GM12801 (cell line): ENCODE data around the gene IGF2BP3.

Experiments used
- TF ChIP-seq, protein P1 (sequence below): IDR thresholded peaks from one replicate; pipeline ENCODE4 v1.5.1; 2011; ENCODE audit warnings: control low read depth; ENCODE audit not compliant: insufficient read length; ENCODE audit errors: extremely low read depth

IGF2BP3 gene

DNA sequence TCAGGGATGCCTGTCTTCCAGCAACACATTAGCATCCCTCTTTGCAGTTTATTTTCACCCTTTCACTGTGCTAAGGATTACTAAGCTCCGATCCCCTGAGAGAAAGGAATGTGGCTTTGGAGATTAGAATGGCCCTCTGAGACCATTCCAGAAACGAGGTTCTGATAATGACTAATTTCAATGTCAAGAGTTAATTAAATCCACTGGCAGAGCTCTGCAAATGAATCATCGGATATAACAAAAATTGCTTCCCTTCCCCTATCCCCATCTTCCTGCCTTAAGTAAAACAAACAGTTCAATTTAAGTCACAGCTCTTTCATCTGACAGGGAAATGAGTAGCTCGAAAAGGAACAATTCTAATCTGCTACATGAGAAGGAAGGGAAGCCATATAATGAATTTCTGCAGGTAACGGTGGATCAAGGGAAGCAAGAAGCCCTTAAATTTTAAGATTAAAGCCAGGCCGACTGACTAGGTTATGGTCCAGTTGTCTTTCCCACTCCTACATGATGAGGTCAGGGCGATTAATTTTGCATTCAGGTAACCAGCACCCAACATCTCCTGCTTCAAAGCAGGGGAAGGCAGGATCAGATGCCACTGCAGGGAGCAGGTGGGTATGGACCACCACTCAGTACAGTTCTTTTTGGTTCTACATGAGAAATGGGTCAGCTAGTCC is 120.7 kb downstream of the IGF2BP3 start:
- TF ChIP-seq, protein P1, sequence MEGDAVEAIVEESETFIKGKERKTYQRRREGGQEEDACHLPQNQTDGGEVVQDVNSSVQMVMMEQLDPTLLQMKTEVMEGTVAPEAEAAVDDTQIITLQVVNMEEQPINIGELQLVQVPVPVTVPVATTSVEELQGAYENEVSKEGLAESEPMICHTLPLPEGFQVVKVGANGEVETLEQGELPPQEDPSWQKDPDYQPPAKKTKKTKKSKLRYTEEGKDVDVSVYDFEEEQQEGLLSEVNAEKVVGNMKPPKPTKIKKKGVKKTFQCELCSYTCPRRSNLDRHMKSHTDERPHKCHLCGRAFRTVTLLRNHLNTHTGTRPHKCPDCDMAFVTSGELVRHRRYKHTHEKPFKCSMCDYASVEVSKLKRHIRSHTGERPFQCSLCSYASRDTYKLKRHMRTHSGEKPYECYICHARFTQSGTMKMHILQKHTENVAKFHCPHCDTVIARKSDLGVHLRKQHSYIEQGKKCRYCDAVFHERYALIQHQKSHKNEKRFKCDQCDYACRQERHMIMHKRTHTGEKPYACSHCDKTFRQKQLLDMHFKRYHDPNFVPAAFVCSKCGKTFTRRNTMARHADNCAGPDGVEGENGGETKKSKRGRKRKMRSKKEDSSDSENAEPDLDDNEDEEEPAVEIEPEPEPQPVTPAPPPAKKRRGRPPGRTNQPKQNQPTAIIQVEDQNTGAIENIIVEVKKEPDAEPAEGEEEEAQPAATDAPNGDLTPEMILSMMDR, result no peak

DNA sequence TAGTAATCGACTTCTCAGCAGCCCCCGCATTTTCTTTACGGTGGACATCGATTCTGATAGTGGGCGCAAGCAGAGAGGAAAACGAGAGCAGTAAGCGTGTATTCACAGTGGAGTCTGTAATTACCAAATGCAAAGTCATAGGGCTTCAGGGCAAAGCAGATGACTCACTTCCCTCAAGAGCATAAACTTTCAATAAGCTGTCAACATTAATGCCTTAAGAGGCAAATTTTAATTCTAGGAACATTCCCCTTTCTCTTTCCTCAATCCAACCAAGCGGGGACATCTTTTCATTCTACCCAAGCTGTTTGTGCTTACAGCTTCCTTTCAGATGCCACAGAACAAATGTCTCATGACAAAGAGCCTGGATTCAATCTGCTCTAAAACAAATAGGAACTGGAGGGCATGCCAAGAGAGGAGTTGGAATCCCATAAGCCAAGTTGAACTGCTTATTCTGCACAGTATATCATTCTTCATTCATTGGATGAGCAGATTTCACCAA is 122.6 kb downstream of the IGF2BP3 start:
- TF ChIP-seq, protein P1, result no peak

DNA sequence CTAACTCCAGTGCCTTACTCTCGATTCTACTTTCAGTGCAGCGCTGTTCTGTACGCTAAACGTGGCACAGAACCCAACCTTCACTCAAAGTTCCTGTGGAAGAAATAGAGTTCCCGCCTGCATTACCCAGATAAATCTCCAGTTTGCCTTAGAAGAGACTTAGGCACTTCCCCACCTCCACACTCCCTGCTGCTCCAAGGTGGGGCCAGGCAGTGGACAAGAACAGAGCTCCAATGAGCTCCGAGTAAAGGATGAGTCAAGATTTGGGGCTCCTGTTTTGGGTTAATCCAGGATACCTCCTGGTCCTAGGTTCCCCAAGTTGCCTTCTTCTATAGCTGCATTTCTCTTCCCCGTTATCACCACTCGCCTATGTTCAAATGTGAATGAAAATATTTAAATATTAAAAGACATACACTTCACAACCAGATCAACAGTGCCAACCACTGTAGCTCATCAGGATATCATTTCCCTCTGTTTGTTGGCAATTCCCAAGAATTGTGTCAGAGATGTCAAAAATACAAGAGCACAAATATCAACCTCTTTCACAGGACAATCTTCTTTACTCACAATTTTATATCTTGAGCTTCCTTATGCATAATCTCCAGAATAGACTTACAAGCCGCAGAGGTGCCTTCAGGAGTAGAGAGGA is 123.1 kb downstream of the IGF2BP3 start:
- TF ChIP-seq, protein P1, result no peak

DNA sequence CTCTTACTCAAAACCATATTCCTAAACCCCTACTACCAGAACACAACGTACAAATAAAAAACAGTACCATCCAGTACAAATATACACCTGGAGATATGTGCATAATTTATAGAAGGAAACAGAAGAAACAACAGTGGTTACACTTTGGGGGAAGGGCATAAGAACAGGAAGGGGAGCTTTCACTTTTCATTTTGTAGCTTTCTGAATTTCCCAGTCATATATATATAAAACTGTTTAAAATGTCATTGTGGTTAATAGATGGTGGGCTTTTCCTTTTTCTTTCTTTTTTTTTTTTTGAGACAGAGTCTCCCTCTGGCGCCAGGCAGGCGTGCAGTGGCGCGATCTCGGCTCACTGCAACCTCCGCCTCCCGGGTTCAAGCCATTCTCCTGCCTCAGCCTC is 124.0 kb downstream of the IGF2BP3 start:
- TF ChIP-seq, protein P1, result no peak

DNA sequence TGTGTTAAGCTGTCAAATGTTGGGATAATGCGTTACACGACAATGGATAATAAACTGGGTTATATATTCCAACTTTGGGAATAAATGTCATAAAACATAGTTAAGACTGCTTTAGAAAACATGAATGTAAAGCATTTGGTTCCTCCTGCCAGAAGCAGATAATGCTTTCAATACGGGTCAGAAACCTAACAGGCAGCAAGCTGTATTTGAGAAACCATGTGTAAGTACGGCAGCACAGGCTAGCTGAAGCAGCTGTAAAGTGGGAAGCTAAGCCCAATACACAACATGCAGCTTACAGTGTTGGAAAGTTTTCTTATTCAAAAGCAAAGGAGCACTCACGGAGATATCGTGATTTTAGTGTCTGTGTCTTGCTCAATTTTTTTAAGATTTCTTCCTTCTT is 124.7 kb downstream of the IGF2BP3 start:
- TF ChIP-seq, protein P1, result no peak

DNA sequence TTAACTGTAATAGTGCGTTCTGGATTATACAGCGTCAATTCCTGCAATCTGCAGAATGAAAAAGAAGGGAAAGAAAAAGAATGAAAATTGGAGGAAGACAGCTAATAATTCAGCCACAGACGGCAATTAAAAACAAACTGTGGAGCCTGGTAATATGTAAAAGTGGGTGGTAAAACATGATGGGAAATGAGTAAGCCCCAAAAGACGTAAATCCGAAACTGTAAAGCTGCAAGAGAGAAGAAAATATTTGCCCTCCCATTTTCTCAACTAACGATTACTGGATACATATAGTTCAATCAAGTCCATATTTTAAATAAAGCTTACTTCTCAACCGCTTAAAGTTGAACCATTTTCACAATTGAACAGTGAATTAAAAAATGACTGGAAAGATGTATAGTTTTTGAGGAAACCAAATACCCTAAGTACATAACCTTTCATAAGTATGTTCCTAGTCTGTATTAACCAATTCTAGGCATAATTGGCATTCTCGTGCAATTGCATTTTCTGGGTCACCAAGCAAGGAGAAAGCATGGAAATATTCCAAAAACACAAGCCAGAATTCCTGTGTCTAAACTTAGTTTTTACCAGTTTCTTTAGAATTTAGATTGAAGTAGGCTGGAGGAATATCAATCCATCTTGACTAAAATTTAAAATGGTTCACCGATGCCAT is 126.3 kb downstream of the IGF2BP3 start:
- TF ChIP-seq, protein P1, result no peak

DNA sequence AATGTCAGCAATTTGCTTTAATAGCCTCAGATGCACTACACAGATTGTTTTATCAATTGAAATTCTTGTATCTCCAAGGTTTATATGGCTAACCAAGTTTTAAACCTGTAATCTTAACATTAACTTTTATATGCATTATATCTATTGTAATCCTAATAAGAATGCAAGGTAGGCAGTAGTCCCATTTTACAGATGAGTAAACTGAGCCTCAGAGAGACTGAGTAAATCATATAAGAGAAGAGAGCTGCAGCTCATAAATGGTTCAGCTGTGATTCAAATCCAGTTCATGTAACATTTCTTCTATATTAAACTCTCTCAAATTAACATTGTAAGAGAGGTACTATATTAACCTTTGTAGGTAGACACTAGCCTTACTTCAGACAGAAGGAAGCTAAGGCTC is 127.2 kb downstream of the IGF2BP3 start:
- TF ChIP-seq, protein P1, result no peak
